Midbrain (tissue), 1 donor: ENCODE measurements around the gene STAP2.
A peak's percentile ranks its signal among the peaks of the same experiment; 100 is the strongest.

Experiments used
- DNase-seq: peaks from one replicate; lab custom pipeline; 2025; lab: John Stamatoyannopoulos, UW

STAP2 gene

DNA sequence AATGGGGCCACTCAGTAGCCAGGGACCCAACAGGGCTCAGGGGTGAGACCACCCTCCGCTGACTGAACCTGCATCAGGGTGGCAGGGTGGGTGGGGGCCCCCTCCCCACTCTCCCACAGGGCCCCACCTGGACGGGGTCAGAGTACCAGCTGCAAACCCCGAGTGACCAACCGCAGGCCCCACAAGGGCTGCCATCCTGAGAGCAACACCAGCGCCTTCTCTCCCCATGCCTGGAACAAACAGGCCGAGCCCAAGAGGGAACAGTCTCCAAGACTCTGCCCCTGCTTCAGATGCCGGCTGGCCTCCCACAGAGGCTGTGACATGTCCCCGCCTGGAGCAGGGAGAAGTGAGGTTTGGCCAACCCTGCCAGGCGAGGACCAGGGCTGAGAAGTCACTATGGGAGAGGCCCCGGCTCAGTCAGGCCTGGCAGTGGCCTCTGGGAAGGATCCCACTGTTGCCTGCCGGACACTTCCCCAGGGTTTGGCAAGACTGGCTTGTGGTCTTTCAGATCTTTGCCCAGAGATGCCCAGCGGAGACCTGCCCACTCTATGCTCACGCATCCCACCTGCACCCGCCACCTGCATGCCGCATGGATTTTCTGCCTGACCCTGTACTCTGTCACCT, 31.9 kb upstream of the STAP2 start:
- DNase-seq: no peak

GRCh38 chr19:4369888-4370260, 31.2 kb upstream of the STAP2 start:
- DNase-seq: peak; percentile 68

DNA sequence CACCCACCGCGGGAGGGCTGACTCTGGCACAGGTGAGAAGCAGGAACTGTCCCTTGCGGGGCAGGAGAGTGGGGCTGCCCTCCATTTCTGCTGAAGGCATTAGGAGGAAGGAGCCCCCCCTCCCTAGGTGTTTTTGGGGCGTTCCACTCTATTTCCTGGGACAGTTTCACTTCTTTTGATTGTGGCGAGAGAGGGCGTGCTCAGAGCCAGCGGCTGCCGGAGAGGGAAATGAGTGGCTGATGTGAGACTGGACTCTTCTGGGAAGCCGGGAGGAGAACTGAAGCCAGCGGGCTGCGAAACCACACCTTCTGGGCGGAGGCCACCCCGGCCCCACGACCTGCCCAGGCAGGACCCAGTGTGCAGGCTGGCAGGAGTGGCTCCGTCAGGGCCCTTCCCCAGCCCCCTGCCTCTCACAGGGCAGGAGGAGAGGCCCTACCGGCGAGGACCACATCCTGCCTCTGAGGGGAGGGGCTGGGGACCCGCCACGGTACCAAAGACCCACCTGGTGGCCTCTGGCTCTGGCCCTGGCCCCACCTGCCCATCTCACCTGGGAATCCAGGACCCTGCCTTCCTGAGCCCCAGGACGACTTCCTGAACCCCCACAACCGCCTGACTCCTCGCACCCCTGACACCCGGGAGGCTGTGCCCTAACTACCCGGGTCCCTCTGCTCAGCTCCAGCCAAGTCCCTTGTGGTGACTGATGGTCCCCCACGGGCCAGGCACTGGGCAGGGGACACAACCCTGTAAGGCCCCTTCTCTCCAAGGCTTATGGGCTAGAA, 30.7 kb upstream of the STAP2 start:
- no peak for DNase-seq

DNA sequence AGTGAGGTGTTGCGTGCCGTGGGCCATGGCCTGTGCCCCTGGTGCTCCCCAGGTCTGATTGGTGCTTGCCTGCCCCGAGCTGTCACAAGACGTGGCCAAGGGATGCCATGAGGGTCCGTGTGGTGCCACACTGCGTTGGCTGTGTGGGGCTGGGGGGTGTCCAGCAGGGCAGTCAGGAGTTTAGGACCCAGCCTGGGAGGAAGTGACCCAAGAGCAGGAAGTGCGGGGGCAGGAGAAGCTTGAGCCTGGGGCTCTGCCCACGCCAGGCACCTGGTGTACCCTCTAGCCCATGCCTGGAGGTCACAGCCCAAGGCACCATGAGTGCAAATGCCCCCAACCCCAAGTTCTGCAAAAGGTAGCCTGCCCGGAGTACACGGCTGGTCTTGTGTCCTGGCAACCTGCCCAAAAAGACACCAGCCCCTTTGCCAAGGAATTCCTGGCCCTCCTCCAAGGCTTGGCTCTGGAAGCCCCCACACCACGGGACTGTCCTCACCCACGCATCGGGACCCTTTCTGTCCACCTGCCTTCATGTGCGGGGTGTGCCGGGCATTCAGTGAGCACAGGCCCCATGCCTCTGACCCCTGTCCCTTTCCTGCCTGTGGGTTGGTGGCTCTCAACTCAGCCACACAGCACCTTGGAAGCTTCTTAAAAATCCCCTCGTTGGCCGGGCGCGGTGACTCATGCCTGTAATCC, 29.6 kb upstream of the STAP2 start:
- DNase-seq: no peak

GRCh38 chr19:4367781-4368127, 29.1 kb upstream of the STAP2 start:
- no peak for DNase-seq

- no peak for DNase-seq
Measured at GRCh38 chr19:4367336-4367723, 28.7 kb upstream of the STAP2 start.

DNA sequence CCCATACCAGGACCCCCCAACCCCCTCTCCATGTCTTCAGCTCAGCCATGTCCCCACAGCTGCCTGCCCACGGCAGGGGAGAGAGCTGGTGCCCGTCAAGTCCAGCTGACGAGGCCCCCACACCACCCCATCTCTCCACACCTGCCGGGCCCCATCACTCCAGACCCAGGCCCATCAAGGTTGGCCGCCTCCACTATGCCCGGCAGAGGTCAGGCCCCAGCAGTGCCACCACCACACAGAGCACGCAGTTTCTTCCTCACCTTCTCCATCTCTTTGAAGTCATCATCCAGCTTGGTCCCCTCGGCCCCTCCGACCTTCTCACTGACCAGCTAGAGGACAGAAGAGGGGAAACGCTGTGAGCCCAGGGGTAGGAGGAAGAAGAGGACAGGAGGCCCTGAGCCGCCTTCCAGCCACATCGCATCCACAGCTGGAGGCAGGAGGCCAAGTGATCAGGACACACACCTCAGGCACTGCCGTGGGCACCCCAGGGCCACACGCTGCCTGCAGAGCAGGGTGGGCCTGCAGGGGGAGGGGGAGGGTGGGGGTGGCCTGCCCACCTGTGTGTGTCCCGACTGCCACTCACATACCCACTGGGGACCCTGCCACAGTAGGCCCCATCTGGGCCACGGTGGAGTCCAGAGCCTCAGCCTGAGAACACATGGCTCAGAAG, 28.2 kb upstream of the STAP2 start:
- DNase-seq: no peak

DNA sequence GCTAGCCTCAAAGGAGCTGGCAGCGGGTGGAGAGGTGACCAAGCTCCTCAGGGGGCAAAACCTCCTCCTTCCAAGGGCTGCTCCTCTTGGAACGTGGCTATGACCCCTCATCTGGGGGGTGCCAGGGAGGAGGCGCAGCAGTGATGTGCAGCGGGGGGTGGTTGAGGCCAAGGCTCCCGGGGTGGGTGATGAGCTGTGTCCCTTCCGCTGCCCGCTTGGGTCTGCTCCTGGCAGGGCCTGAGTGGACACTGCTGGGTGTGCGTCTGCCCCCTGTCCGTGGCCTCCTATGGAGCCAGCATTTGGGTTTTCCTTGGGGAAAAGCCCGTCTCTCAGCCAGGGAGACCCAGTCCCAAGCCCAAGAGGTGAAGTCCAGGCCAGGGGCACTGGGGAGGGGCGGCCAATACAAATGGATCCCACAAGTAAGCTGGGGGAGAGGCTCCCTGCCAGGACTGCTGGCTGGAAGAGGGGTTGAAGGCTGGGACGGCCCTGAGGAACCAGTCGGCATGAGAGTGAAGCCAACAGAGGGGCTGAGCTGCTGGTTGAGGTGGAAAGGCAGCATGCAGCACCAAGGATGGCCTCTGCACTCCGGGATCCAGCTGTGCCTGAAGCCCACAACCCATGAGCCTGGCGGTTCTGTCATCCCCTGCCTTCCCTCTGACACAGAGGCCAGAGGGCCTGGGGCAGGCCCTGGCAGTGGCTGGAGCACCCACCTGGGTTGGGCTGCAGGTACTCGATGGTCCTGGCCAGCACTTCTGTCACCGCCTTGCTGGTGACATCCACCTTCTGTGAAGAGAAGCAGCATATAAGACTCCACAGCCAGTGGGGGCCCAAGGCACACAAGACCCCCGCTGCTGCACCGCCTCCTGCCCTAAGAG, 27.4 kb upstream of the STAP2 start:
- no peak for DNase-seq

- no peak for DNase-seq
Measured at GRCh38 chr19:4365341-4365740, 26.7 kb upstream of the STAP2 start.

- no peak for DNase-seq
Measured at GRCh38 chr19:4363571-4364304, 25.1 kb upstream of the STAP2 start.

DNA sequence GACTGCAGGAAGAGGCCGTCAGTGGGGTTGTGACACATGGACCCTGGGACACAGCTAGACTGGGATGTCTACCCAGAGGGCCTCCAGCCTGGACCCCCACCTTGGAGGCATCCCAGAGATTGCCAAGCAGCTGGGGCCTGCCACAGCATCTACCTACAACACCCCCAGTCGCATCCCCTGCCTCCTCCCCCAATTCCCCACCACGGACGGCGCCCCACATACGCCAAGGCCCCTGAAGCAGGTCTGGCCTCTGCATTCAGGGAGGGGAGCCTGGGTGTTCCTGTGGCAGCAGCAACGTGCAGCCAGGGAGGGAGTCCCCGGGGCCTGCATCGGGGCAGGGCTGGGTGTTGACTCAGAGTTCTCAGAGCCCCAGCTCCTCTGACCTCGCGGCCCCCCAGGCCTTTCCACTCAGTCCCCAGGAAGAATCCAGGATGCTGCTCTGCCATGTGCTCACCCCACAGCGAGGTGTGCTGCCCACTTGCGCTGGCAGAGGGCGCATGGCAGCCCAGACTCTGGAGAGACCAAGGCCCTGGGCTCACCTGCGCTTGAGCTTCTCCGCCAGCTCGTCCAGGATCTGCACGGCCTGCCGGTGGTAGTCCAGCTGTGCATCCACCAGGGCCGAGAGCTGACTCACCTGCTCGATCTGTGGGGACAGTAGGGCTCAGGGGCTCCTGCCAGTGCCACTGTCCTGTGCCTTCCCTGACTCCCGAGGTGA, 24.4 kb upstream of the STAP2 start:
- no peak for DNase-seq

DNA sequence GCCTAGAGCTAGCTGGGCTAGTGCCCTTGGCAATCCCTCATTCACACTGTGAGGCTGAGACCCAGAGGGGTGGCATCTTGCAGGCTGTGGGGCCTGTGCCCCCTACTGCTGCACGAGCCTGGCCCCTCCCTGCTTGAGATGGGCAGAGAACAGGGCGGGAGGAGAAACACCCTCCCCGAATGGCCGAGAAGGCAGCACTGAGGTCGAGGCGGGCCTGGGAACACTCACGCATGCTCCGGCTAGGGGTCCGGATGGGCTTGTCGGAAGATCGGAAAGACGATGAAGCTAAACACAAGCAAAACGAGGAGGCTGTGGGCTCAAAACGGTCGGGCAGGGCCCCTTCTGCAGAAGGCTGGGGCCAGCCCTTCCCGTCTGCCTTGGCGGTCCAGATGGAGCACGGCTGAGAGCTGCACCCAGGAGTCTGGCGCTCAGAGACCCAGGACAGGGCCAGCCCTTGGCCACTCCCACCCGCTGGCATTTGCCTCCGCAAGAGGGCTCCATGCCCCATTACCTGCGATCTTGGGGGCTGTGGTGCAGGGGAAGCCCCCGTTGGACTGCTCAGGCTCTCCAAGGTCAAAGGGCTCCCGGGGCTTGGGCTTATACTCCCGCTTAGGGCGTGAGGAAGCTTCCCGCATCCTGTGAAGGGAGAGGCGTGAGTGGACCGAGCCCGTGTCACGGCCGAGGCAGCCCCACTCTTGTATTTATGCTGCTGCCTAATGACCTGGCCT, 23.6 kb upstream of the STAP2 start:
- no peak for DNase-seq

- DNase-seq: no peak
Measured at GRCh38 chr19:4361152-4362046, 22.8 kb upstream of the STAP2 start.

DNA sequence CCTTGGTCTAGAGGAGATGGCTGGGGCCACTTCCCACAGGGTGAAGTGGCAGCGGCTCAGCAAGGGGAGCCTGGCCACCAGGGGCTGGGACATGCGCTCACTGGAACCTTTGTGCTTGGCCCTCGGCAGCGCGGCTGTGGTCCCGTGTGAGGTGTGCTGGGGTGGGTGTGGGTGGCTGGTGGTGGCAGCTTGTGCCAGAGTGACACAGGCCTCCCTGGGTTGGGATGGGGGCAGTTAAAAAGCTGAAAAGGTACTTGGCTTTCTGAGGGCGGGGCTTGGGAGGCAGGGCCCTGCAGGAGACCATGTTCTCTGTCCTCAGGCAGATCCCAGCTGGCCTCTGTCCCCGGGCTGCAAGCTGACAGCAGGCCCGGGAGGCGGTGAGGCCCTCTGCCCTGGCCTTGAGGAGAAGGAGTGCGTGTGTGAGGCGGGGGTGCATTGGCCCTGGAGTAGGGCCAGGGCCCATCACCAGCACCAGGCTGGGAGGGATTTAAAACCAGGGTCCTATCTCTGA, 22.1 kb upstream of the STAP2 start:
- no peak for DNase-seq

- DNase-seq: no peak
Measured at GRCh38 chr19:4360081-4360569, 21.5 kb upstream of the STAP2 start.

DNA sequence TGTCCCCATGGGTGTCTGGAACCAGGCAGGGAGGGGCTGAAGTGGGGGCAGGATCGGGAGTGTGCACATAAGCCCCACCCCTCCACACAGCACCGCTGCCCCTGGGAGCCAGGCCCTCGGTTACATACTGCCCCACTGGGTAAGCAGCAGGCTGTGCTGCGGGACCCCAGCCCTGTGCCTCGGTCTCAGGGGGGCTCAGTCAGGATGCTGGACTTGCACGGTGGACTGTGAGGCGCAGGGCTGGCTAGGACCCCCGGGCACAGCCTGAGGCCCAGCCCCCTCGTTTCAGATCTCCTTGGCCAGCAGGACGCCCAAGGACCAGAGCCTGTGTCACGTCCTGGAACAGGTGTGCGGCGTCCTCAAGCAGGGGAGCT, 21.0 kb upstream of the STAP2 start:
- DNase-seq: no peak

DNA sequence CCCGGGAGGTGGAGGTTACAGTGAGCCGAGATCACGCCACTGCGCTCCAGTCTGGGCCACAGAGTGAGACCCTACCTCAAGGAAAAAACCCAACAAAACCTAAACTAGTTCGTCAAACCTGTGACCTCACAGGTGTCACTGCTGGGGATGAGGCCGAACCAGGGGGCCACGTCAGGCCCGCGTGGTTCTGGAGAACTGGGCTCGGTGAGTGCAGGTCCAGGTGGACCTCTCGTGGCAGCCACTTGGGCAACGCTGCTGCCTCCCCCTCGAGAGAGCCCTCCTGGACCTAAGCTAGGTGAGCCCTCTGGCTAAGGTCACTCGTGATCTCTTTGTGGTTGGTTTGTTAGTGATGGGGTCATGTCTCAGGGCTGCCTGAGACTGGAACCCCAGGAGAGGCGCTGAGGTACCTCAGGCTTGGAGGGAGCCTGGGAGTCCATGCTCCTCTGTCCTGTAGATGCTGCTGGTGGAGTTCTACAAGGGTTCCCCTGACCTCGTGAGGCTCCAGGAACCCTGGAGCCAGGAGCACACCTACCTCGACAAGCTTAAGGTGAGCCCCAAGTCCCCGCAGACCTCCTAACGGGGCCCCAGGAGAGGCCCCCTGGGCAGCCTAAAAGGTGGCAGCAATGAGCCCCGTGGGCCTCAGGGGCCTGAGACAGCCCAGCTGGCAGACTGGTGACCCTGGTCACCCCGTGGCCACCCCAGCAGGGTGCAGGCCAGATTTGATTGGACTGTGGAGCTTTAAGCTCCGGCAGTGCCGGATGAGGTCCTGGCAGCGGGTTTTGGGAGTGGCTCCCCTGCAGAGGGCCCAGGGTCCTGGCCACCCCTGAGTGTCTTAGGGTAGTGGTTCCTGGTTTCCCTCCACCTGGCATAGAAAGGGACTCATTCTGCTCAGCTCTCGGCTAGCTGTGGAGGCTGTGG, 20.3 kb upstream of the STAP2 start:
- DNase-seq: no peak
